Forelimb muscle (tissue), 1 donor: ENCODE data around the gene ZSCAN22. TPM values are rescaled to one million over a fixed set of nuclear protein-coding genes. Genes with fewer than 3 reads are reported as not detected.
"Not testable (repeated sequence)": the region's sequence is repeated elsewhere in the genome, so short reads cannot be mapped to it uniquely, and the experiment has no call there.

Source experiments
- DNase-seq: peaks from one replicate; pipeline ENCODE4 v3.0.0-alpha.2; 2013; ENCODE audit warnings: low read depth
- polyA plus RNA-seq: library from polyadenylated mRNA; unstranded; fragments of 120-200 nt; gene quantifications from one replicate; pipeline ENCODE4 v1.2.1, GENCODE V29; 2013; ENCODE audit not compliant: insufficient read length

ZSCAN22 gene
- polyA plus RNA-seq: 2.7 TPM

DNA sequence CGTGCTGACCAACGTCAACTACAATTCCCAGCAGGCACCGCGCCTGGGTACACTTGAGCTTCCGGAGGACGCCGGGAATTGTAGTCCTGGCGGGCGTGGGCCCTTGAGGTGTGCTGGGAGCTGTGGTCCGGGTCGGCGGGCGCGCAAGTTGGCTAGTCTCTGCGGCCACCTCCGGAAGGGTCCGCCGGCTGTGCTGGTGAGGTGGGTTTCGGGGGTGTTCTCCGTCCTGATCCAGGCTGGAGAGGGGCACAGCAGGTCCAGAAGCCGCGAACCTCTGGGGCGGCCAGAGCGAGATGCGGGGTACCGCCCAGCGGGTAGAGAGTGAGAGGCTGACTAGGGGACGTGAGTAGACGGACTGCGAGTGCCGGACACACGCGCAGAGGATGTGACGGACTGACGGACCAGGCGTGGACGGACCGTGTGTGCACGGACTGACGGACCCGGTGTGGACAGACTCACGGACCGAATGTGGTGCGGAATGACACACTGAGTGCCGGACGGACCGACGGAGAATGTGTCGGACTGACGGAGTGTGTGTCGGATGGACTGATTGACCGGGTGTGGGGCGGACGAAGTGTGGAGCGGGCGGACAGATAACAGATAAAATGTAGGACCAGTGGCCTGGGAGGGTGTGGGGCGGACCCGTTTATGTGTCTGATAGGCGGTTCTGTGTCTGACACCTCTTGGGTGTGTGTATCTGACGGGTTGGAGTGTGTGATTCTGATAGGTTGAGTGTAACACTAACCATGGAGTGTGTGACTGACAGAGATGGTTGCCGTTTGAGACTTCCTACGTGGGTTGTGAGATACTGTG lies at the start of gene ZSCAN22:
Gene ZSCAN22, plus strand, starts transcription at position 81 of the 813 bp plus-strand sequence. CDS start 7,809 bp downstream, outside the sequence.
- DNase-seq: peak; percentile 92

DNA sequence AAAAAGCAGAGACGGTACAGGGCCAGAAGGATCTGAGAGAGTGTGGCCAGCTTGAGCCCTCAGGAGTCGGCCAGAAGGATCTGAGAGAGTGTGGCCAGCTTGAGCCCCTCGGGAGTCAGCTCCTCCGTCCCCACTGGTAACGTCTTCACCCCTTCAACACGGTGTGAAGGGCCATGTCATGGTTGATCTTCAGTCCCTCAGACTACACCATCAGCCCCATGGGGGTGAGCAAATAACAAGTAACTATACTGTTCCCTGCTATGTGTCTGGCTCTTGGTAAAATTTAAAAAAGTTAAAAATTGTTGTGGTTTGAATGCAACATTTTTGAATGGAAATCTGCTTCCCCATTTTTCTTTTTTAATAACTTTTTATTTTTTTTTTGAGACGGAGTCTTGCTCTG lies 49.6 kb upstream of the ZSCAN22 start:
- DNase-seq: no peak

DNA sequence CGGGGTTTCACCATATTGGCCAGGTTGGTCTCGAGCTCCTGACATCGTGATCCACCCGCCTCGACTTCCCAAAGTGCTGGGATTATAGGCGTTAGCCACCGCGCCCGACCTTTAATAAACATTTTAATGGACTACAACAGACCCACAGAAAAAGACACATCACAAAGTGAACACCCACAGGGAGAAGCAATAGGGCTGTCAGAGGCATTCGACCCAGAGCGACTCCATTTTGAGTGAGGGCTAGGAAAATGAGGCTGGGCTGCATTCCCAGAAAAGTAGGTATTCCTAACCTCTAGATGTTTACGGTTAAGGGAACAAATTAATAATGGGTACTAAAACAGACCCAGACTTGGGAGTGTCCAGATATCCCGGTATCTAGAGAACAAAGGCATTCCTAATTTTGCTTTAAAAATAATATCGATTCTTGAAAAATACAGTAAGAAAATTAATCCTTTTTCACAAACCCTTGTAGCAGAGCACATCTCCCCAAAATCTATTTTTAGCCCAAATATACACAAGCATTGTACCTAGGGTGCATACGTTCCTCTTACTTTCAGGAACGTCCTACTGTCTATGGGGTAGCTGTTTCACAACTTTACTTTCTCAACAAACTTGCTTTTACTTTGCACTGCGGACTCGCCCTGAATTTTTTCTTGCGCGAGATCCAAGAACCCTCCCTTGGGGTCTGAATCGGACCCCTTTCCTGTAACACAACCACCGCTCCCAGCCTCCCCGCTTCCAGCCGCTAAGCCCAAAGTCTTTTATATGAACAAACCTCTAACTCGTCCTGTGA lies 48.9 kb upstream of the ZSCAN22 start:
- DNase-seq: peak; percentile 22

DNA sequence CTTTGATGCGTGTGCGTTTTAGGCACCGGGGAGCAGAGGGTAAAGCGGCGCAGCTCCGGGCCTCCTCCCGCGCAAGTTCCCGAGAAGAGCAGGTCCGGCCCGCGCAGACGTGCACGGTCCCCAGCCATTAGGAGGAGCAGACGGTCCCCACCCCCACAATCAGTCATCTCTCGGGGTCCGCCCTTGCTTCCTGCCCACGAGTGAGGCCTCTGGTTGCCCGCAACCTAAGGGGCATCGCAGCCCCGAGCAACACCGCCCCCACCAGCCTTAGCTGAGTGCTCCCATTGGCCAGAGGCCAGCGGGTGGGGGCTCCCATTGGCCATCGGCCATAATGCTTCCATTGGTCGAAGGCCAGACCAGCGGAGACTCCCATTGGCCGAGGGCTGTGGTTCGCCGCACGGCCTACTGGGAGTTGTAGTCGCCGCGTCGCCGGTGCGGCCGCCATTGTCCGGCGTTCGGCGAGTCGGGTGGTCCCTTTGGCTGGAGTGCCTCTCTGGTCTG lies 48.2 kb upstream of the ZSCAN22 start, which contains the start of gene ZNF8:
Gene ZNF8, plus strand, starts transcription at position 415 of the 501 bp plus-strand sequence. CDS start 127 bp downstream, outside the sequence.
- DNase-seq: peak; percentile 90

DNA sequence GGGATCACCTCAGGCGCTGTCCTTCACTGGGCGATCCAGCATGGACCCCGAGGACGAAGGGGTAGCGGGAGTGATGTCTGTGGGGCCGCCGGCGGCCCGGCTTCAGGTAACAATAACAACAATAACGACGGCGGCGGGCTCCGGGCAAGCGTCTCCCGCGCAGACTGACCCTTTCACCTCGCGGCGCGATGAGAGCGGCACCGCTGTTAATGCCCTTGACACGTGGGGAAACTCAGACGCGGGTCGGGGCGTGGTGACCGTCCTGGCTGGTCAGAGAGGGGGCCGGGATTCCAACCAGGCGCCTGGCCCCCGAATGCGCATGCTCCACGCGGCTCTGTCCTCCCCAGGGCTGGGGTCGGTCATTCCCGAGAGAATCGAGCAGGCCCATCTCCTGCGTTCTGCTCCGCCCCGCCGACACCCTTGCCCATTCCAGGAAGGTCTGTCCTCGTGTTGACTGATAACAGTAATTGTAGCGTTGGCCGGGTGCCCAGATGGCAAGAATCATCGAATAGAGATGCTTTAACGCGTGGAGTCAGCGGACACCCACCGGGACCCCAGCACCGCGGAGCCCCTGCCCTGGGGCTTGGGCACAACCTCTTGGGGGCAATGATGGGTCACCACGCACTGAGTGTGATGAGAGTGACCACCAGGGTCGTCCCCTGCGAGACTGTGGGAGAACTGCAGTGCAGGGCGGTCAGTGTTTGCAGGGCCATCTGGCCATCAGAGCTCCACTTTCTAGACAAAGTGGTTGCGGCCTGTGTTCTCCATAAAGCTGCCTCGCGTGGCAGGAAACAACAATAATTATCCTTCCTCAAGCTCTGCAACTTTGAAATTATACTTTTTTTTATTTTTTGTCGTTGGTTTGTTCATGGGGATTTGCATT lies 47.5 kb upstream of the ZSCAN22 start:
- no peak for DNase-seq

DNA sequence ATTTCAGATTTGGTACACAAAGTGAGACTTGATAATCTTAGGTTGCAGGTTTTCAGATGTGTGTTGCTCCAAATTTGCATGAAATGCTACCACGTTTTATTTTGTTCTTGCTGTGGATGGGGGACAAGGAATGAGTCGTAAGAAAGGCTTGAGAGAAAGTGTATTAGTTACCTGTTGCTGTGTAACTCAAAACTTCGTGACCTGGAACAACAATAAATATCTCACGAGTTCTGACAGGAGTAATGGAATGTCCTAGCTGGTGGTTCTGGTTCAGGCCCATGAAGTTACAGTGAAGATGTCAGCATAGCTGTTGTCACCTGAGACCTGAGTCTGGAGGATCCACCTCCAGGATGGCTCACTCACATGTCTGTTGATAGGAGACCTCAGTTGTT lies 46.9 kb upstream of the ZSCAN22 start:
- no peak for DNase-seq

DNA sequence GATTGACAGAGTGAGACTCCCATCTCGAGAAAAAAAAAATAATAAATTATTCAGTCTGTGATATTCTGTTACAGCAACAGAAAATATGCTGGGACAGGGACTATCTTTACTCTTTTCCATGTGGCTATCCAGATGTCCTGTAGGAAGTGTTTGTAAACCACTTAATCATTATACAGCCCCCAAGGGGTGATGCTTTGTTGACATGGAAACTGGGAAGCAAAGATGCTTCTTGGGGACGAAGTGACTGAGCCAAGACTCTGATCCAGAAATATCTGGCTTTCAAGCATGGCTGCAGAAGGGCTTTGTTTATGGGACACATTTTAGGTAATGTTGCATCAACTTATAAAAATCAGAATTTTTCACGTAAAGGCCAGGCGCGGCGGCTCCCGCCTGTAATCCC lies 42.6 kb upstream of the ZSCAN22 start:
- peak; percentile 36 for DNase-seq

DNA sequence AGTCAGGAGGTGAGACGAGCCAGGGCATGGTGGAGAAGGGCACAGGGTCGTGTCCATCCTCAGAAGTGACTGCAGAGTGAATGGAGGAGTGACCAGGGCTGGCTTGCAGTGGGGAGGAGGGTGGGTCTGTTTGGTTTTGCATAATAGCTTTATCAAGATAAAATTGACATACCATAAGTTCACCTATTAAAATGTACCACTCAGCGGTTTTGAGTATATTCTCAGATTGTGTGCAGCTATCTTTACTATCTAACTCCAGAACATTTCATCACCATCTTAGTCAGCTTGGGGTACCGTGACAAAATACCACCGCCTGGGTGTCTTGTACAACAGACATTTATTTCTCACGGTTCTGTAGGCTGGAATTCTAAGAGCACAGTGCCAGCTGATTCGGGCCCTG lies 34.9 kb upstream of the ZSCAN22 start:
- no peak for DNase-seq

DNA sequence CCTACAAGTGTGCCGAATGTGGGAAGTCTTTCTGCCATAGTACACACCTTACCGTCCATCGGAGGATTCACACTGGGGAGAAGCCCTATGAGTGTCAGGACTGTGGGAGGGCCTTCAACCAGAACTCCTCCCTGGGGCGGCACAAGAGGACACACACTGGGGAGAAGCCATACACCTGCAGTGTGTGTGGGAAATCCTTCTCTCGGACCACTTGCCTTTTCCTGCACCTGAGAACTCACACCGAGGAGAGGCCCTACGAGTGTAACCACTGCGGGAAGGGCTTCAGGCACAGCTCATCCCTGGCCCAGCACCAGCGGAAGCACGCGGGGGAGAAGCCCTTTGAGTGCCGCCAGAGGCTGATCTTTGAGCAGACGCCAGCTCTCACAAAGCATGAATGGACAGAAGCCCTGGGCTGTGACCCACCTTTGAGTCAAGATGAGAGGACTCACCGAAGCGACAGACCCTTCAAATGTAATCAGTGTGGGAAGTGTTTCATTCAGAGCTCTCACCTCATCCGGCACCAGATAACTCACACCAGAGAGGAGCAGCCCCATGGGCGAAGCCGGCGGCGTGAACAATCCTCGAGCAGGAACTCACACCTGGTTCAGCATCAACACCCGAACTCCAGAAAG lies 31.9 kb upstream of the ZSCAN22 start:
- no peak for DNase-seq

DNA sequence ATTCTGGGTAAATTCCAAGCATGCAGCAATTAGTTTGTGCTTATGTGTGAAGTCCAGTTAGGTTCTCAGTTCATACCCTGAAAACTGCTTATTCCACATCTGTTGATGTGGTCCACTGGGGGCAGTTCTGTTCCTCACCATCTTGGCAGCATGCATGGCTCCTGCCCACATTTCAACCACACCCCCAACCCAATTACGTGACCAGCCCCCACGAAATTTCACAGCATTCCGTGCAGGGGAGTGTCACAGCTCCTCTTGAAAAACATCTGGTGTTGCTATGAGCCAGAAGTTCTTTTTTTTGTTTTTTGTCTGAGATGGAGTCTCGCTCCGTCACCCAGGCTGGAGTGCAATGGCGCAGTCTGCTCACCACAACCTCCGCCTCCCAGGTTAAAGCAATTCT lies 30.7 kb upstream of the ZSCAN22 start:
- DNase-seq: no peak

DNA sequence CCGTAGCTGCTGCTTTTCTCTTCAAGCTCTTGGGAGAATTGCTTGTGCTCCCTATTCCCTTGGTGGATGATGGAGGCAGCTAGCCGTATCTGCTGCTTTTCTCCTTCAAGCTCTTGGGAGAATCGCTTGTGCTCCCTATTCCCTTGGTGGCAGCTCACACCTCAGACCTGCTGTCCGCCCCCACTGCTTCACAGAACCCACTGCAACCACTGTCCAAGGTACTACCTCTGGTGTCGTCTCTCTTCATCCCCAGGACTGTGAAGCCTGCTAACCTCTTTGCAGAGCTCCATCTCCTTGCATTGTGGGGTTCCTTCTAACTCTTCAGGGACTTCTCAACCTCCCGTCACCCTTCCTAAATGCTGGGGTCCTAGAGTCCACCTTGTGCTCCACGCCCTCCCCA lies 26.2 kb upstream of the ZSCAN22 start:
- DNase-seq: no peak

DNA sequence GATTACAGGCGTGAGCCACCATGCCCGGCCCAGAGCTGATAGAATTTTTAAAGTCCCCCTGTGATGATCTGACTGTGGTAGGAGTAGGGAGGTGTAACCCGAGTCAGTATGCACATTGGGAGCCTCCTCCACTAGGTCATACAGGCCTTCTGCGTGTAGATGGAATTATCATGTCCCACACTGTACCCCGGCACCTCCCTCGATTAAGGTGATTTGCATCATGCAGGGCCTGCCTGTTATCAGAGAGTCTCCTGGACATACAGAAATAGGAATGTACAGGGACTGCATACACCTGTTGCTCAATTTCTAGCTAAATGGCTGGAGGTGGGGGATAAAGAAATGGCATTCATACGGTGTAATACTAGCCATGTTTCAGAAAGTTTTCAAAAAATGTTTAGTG lies 22.5 kb upstream of the ZSCAN22 start:
- DNase-seq: no peak

DNA sequence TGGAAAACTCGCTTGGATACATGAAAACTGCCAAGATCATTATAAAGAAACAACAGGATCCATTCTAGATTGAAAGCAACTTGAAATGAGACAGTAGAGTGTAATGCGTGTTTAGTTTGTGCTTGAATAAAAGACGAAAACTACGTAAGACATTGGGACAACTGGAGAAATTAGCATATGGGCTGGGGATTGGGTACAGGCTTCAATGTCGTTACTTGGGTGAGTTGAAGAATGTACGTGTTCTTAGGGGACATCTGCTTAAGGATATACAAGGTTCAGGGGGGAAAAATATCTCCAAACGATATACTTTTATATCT lies 22.1 kb upstream of the ZSCAN22 start:
- DNase-seq: no peak

DNA sequence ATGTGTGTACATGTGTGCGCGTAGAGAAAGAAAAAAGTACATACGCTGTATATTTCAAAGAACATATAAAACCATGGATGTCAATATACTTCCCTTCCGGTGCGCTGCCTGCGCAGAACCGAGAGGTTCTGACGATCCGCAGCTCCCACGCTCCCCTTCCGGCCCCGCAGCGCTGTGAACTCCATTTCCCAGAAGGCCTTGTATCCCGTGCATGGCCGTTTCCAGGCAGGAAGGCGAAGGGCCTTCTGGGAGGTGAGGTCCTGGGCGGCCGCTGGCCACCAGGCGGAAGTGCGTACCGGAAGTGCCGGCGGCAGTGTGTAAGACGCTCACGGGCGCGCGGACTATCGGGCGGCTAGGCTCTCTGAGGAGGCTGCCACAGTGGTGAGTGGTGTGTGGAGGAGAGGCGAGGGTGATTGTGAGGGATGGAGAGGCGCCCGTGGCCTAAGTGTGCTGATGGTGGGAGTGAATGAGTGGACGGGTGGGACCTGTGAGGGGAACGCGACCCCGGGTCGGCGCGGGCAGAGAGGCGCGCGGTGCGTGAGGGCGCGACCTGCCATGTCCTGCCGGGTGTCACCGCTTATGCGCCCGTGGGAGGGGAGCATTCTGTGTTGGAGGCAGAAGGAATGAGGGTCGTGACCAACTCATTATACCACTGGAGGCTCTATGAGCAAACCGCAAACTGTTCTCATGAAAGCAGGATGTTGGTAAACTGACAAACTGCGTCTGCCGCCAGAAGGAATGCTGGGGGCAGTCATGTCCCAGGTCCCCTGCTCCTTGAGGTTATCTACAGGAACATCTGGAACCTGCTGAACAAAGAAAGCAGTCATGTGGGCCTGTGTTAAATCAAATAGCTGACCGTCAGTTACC lies 21.5 kb upstream of the ZSCAN22 start, which contains the start of gene ERVK3-1:
Gene ERVK3-1, plus strand, starts transcription at position 313 of the 867 bp plus-strand sequence. CDS start 6,792 bp downstream, outside the sequence.
- peak; percentile 94 for DNase-seq

DNA sequence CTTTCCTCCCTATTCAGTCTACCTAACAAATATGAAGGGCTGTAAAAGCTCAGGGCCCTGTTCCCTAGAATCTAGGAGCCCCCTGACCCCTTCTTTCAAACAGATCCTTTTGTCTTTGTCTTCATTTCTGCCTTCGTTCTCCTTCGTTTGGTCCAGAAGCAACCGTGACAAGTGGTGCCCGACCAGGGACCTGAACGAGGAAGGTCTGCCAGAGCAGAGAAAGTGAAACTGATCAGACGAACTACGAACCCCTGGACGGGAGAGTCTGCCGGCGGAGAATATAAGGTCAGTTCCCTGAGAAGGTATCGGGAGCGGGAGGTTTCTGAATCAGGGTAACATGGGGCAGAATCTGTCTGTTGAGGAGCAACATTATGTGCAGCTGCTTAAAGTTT lies 20.9 kb upstream of the ZSCAN22 start:
- no peak for DNase-seq

DNA sequence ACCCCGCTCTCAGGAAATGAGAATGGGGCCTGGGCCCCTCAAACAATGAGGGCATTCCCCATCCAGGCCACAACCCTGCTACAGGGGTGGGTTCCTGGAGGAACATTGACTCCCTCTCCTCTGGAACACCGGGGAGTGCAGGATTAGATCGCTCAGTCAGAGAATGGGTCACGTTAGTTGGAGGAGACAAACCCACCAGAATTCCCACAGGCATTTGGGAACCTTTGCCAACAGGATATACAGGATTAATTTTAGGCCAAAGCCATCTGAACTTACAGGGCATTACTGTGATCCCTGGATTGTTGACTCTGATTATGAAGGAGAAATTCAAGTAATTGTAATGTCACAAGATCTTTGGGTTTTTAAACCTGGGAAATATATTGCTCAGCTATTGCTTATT lies 19.1 kb upstream of the ZSCAN22 start:
- DNase-seq: no peak

DNA sequence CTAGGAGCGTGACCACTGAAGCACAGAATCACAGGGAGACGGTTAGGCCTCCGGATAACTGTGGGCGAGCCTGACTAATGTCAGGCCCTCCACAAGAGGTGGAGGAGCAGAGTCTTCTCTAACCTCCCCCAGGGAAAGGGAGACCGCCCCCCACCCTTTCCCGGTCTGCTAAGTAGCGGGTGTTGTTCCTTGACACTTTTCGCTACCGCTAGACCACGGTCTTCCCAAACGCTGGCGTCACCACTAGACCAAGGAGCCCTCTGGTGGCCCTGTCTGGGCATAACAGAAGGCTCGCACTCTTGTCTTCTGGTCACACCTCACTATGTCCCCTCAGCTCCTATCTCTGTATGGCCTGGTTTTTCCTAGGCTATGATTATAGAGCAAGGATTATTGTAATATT lies 16.1 kb upstream of the ZSCAN22 start:
- not testable (repeated sequence) for DNase-seq

DNA sequence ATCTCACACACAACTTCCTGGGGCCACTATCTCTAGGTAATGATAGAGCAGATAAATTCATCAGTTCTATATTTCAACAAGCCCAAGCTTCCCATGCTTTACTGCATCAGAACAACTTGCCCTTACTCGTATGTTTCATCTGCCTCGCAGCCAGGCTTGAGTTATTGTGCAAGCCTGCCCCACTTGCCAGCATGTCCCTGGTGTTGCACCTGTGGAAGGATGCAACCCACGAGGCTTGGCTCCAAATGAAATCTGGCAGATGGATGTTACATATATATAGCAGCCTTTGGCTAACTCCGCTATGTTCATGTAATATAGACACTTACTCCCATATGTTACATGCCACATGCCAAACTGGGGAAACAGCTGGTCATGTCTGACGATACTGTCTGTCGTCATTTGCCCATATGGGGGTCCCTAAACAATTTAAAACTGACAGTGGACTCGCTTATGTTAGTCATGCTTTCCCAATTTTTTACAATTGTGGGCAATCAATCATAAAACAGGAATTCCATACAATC lies 15.4 kb upstream of the ZSCAN22 start:
- DNase-seq: no peak

DNA sequence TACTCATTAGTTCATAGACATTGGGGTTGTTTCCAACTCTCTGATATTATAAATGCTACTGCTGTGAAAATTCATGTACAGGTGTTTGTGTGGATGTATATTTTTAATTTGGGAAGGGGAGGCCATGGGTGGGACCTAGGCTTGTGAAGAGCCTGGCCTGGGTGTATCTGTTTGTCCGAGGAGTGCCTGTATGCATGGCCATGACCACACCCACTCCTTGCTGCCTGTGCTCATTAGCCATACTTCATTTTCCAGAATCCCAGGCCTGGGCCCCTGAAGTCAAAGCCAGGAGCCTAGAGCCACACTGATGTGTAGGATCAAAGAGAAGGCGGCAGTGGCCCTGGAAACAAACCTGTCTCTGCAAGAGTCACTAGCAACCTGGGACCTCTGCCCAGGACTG lies 11.2 kb upstream of the ZSCAN22 start:
- DNase-seq: no peak
